NCI-H1694 (cell line): ENCODE data around the gene DDB1.

Source experiments
- DNase-seq: peaks from one replicate; lab custom pipeline; 2025; lab: John Stamatoyannopoulos, UW

DDB1 gene

GRCh38 chr11:61332797-61333549 is at the start of gene DDB1, which contains the start of gene TKFC:
TSS of gene DDB1 (minus strand) at chr11:61333105. CDS start at chr11:61332968, 137 bp downstream.
TSS of gene TKFC (plus strand) at chr11:61333228. CDS start at chr11:61334729, 1,501 bp downstream.
- DNase-seq, result peak; percentile 63

- no peak for DNase-seq
These were observed 48.0 kb upstream of the DDB1 start for GRCh38 chr11:61380884-61381283.

- DNase-seq, result no peak
These were observed 45.9 kb upstream of the DDB1 start for GRCh38 chr11:61378713-61379313.

- no peak for DNase-seq
These were observed 44.7 kb upstream of the DDB1 start for GRCh38 chr11:61377461-61378160.

- no peak for DNase-seq
These were observed 42.8 kb upstream of the DDB1 start for GRCh38 chr11:61375761-61376108.

GRCh38 chr11:61372659-61373420 is 39.9 kb upstream of the DDB1 start:
- DNase-seq, result no peak

- DNase-seq, result no peak
These were observed 37.6 kb upstream of the DDB1 start for GRCh38 chr11:61370349-61371005.

- DNase-seq, result no peak
These were observed 36.8 kb upstream of the DDB1 start for GRCh38 chr11:61369372-61370348.

- no peak for DNase-seq
These were observed 35.7 kb upstream of the DDB1 start for GRCh38 chr11:61368646-61369045.

GRCh38 chr11:61367406-61367805 is 34.5 kb upstream of the DDB1 start:
- no peak for DNase-seq

- DNase-seq, result no peak
These were observed 31.2 kb upstream of the DDB1 start for GRCh38 chr11:61364012-61364675.

GRCh38 chr11:61362542-61362875 is 29.6 kb upstream of the DDB1 start:
- no peak for DNase-seq

GRCh38 chr11:61361741-61362541 is 29.0 kb upstream of the DDB1 start, which contains the start of the genes CYB561A3 and TMEM138:
TSS of gene CYB561A3 (minus strand) at chr11:61361882. CDS start at chr11:61356713, 5,169 bp downstream.
TSS of gene TMEM138 (plus strand) at chr11:61362374. CDS start at chr11:61364391, 2,017 bp downstream.
- DNase-seq, result peak; percentile 87

GRCh38 chr11:61361237-61361740 is 28.4 kb upstream of the DDB1 start:
- DNase-seq, result no peak

- DNase-seq, result no peak
These were observed 26.6 kb upstream of the DDB1 start for GRCh38 chr11:61359516-61359915.

GRCh38 chr11:61358566-61358965 is 25.7 kb upstream of the DDB1 start:
- no peak for DNase-seq

- no peak for DNase-seq
These were observed 25.0 kb upstream of the DDB1 start for GRCh38 chr11:61357894-61358239.

GRCh38 chr11:61357233-61357893 is 24.5 kb upstream of the DDB1 start:
- DNase-seq, result no peak
